HK-2 (cell line): Measurements from ENCODE around the gene ST6GALNAC6.
"Not testable (repeated sequence)": the region's sequence is repeated elsewhere in the genome, so short reads cannot be mapped to it uniquely, and the experiment has no call there.

ENCODE experiments used
- DNase-seq: peaks from one replicate; pipeline ENCODE4 v3.0.0-alpha.2; 2018; ENCODE audit not compliant: unreplicated experiment

ST6GALNAC6 gene

DNA sequence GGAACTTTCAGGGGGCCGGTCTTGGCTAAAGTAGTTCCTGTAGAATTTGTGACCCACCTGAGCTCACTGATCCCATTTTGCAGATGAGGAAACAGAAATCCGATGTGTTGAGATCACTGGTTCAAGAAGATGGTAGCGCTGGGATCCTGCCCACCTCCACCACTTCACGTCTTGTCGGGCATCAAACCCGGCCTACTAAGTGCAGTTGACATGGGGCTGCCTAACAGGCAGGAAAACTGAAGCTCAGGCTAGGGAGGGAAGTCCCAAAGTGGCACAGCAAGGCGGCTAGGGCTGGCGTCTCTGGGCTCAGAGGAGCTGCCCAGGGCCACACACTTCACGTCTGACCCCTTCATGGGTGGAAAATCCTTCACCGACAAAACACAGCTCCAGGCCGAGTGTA lies 44.4 kb downstream of the ST6GALNAC6 start:
- no peak for DNase-seq

DNA sequence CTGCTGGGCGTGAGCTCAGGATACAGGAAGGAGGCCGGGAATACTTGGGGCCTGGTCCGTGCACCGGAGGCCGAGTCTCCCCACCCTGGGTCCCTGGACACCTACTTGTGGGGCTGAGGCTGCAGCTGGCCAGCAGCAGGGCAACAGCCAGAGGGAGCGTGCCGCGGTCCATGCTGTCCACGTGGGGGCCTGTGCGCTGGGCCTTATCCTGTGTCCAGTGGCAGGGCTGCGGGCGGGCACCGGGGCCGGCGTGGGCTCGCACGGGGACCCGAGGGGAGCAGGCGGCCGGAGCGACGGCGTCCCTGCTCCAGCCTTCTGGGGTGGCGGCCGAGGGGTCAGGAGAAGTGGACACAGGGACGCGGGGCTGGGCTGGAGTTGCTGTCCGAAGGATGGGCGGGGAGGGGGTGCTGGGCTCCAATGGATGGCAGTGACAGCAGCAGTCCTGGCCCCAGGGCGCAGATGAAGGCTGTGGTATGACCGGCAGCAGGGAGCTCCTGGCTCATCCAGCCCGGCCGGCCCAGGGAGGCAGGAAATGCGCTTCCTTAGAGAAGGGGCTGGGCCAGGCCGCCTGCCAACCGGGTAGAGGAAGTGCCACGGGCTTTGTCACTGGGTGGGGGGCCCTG lies 45.1 kb downstream of the ST6GALNAC6 start, which contains the start of gene ENG:
ENG (minus strand) TSS at position 475 of the 623 bp plus-strand sequence; CDS start at position 172, 303 bp downstream.
- no peak for DNase-seq

DNA sequence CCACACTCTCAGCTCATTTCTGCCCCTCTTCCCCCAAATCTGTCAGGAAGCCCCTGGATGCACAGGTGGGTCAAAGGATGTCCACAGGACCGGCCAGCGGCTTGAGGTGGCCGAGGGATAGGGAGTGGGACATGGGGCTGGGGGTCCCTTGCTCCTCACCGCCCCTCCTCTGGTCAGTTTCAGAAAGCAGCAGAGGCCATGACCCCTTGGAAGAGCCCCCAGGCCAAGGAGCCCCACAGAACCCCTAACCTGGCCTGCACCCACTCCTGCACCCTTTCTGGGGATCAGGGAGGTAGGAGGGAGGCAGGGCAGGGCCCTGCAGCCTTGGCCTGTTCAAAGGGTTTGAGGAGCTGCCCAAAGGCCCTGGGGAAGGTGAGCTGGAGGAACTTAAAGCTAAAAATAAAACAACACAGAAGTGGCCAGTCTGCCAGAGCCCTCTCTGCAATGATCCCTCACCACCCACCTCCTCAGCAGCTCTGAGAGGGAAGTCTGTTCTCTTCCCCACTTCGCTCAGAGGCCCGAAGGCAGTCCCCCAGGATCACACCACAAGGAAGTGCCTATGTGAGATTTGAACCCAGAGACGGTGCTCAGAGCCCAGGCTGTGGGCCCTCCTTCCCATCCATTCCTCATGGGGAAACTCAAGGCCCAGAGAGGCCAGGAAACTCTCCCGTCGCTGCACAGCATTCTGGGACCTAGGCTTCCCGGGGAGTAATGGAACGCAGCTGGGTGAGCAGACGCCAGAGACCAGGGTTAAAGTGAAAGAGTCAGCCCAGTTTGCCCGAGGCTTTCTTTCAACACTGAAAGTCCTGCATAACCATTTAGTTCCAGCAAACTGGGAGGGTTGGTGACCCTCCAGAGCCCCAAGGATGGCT lies 45.9 kb downstream of the ST6GALNAC6 start:
- no peak for DNase-seq

DNA sequence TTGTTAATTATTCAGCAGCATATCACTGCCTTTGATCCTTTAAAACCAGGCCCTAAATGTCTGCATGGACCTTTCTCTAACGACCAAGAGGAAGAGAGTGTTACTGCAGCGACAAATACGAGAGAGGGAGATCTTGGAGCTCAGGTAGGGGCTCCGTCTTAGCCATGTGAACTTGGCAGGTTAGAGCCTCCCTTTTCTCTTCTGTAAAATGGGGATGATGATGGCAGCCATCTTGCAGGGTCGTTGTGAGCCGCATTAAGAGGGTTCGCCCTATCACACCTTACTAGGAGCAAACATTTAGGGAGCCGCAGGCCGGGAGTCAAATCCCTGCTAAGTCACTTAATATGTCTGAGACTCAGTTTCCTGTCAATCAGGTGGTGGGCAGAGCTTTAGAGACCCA lies 46.6 kb downstream of the ST6GALNAC6 start:
- no peak for DNase-seq

DNA sequence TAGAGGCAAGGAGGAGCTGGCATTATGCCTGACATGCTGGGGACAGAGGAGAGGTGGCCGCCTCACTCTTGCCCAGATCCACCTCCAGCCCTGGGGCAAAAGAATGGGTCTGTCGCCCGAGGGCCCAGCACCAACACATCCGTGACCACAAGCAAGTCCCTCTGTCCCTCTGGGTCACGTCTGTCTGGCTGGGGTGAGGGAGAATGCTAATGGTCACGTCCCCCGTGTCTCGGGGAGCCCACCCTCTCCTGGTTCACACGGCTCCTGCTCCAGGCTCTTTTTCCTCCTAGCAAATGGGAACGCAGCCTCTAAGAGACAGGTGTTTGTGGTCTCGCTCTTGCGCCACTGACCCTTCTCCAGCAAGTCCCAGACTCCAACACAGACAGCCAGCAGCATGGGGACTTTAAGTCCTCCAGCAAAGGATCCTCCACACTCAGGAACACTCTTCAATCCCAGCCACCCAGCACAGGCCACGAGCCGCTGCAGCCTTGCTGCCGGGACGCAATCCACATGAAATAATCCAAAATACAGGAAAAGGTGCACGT lies 49.0 kb downstream of the ST6GALNAC6 start:
- DNase-seq = no peak

DNA sequence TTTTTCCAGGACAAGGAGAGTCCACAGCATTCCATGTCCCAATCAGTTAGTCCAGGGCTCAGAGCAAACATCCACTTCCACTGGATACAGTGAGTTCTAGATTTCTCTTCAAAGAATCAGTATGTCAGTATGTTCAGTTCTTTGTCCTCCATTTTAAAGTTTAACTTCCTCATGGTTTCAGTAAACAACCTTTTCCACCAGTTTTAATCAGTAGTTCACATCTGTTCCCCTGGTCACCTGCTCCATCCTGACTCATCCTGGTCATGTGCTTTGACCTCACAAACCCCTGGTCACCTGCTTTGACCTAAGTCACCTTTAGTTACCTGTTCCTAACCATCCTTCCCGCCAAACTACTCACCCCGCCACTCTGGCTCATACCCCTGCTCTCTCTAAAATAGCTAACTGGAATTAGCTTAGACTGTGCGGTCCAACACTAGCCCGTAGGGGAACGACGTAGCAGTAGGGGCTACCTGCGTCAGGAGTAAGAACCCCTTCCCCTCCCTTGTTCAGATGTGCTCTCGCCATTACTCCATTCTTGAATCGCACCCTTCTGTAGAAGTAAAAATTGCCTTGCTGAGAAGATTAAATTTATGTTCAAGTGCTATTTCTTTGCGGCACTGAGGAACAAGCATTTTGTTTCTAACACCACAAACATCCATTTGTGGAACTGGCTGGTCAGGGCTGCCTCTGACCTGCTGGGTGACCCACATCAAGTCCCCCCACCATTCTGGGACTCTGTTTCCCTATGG lies 50.5 kb downstream of the ST6GALNAC6 start:
- no peak for DNase-seq

DNA sequence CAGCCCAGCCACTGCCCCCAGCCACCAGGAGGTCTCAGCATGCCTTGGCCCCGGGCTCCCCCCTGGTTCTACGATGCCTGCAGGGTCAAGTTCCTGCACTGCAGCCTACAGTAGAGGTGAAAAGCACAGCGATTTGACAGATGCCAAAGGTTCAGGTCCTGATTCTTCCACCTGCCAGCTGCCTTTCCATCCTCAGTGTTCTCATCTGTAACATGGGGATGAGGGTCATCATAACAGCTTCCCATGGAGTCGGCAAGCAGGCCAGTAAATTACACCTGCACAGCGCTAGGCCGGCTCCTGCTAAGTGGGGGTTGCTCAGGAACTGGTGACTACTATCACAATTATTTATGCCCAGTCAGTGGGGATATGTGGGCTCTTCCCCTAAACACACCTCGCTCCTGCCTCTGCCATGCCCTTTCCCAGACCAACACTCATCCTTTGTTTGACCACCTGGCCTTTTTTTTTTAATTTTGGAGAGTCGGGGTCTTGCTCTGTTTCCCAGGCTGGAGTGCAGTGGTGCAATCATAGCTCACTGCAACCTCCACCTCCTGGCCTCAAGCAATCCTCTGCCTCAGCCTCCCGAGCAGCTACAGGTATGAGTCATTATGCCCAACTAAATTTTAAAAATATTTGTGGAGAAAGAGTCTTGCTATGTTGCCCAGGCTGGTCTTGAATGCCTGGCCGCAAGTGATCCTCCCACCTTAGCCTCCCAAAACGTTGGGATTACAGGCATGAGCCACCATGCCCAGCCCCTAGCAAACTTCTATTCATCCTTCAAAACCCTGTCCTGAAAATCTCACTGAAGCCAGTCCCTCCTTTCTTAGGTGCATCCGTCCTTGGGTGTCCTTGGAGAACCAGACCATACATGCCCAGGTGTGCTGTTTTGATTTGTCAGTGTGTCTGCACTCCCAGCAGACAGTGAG lies 51.3 kb downstream of the ST6GALNAC6 start:
- no peak for DNase-seq

DNA sequence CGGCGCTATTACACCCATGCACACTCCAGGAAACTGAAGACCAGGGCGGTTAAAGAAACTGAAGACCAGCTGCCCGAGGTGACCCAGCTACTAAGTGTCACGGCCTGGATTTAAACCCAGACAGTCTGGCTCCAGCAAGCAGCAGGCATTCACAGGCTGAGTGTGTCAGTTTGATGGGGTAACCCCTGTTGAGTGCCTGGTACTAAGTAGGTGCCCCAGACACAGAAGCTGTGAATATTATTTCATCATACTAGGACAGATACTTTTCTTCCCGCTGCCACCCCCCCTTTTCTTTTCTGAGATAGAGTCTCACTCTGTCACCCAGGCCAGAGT lies 52.3 kb downstream of the ST6GALNAC6 start:
- no peak for DNase-seq

DNA sequence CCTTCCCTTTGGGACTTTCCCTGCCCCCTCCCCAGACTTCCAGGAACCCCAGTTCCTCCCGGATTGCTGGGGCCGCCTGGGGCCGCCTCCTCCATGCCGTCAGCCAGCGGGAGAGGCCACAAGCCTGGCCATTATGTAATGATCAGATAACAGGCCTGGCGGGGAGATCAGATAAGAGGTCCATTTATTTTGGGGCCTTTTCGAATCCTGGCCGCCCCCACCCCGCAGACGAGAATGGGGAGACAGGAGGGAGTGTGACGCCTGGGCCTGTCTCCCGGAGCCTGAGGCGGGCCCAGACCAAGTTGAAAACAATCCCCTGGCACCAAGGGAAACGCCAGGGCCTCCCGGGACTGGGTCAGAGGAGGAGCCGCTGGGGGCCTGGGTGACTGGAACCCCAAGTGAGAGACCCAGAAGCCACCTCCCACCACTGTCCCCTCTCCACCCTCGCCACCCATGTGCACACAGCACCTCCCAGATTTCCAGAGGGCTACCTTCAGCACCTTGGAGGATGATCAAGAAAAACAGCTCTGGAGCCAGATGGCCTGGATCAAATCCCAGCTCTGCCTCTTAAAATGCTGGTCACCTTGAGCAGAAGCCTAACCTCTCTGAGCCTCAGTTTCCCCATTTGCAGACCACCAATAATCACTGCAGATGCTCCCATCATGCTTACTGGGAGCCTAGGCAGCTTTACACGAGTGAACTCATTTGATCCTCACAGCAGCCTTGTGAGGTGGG lies 52.8 kb downstream of the ST6GALNAC6 start:
- no peak for DNase-seq

DNA sequence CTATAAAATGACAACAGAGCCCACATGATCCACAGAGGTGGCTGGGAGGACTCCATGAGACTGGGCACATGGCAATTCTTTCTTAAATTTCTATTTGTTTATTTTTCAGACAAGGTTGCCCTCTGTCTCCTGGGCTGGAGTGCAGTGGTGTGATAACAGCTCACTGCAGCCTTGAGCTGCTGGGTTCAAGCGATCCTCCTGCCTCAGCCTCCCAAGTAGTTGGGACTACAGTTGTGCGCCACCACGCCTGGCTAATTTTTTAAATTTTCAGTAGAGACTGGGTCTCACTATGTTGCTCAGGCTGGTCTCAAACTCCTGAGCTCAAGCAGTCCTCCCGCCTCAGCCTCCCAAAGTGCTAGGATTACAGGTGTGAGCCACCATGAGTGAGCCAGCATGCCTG lies 53.8 kb downstream of the ST6GALNAC6 start:
- not testable (repeated sequence) for DNase-seq

DNA sequence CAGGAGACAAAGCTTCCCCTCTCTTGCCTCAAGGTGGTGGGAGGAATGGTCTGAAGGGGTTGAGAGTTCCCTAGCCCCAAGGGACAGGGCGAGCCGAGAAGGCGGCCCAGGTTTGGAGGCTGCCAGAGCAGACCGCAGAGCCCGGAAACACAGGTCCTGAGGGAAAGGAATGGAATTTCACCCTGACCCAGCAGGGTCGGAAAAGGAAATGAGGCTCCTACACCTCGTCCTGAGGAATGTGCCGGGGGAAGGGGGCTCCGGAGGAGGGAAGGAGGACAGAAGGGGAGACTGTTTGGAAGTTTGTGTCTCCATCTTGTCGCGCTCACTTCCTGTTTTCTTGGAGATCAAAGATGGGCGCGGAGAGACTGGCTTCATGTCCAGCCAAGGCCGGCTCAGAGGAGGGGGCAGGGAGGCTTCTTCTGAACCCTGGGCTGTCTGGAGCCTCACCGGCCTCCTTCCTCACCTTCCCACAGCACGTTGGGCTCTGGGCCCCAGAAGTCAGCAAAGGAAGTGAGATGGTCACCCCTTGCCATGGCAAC lies 54.5 kb downstream of the ST6GALNAC6 start:
- DNase-seq = no peak

DNA sequence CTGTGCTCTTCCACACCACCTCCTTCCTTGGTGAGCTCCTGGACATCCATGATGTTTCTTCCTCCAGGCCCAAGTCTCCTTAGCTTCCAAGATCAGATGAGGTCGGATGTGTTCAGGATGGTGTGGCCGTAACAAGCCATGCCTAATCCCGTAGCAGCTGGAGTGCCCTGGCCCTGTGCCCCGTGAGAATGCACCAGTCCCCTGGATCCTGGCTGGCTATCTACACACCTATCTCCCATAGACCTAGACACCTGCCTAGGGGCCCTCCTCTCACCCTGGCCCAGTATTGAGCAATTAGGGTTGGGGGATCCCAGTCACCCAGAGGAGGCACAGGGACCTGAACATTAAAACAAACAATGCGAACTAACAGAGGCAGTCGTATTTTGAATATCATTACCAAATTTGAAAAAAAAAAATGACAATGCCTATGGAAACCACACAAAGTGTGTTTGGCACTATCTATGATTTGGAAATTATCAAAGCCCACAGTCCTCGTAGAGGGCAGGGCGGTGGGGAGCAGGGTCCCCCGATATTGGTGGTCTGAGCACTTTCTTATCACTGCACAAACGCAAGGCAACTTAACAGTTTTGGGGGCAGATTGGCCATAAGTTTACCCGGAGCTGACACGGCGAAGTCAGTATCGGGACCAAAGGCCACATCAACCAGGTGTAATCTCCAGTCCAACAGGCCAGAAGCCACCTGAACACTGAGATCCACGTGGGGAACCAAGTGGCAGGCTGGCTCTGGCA lies 58.1 kb downstream of the ST6GALNAC6 start:
- DNase-seq = no peak

DNA sequence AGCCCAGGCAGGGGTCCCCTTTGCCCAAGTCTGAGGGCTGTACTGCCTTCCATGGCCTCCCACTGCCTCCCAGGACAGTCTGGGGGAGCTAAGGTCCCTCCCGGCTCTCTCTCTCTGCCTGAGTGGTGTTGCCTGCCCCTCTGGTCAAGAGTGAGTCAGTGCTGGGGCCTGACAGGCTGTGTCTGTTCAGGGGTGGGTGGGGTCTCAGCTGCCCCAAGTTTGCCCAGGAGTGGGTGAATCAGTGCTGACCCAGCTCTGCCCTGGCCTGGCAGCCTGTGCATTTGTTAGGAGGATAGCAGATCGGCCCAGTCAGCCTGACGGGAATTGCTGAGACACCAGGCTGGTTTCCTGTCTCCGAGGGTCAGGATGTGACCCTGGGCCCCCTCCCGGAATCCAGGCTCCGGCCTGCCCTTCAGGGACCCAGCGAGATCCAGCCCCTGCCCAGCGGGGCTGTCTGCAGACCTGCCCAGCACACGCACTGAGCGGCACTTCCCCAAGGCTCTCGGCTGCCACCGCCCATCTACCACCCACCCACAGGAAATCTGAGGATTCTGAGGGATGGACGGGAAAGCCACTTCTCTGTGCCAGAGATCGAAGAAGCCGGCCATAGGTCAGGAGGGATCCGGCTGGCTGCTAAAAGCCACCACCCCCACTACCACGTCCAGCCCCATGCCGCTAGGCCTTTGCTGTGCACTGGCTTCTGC lies 60.9 kb downstream of the ST6GALNAC6 start:
- DNase-seq = peak; percentile 95

DNA sequence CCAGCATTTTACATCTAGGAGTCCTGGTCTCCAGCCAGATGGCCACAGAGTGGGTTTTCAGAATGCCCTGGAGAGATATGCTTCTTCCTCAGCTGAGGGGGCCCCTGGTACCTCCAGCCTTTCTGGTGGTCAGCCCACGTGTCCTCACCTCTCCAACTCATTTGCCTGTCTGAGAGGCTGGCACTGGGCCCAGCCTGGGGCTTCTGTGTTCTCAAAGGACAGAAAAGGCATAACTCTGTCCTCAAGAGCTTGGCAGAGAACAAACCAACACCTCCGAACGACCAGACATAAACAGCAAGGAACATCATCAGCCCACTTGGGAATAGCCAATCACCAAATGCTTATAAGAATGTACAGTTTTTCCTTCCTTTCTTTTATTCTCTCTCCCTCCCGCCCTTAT lies 62.1 kb downstream of the ST6GALNAC6 start:
- DNase-seq = no peak

DNA sequence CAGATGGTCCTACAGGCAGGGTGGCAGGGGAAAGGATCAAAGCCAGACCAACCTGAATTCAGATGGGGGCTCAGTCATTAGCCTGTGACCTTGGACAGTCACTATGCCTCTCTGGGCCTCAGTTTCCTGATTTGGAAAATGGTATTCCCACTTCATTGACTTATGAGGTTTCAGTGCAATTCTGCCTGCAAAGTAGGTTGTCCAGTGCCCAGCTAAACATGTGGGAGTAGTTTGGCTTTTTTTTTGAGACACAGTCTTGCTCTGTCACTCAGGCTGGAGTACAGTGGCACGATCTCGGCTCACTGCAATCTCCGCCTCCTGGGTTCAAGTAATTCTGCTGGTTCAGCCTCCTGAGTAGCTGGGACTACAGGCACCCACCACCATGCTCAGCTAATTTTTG lies 62.8 kb downstream of the ST6GALNAC6 start:
- not testable (repeated sequence) for DNase-seq

DNA sequence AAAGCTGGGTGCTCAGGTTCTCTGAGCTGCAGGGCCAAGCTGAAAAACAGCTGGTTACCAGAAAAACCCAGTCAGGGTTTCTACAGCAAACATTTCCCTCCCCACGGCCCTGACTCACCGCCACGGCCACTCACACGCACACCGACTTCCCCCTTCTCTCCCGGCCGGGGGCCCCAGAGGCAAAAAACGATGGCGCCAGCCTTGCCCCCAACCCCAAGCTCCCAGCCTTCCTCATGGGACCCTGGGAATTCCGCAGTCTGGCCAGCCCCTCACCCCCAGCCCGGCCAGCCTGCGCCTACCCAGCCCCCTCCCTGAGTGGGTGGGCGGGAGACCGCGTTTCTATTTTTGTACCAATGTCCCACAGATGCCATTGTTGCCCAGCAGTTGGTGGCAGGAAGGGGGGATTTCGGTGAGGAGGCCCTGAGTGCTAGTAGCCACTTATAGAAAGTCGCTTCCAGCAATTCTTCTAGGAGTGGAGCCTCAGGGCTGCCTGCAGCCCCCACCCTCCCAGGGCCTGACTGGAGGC lies 63.3 kb downstream of the ST6GALNAC6 start:
- no peak for DNase-seq
